Measurements from ENCODE around the gene SPAG9. TPM values are rescaled to one million over a fixed set of nuclear protein-coding genes. Genes with fewer than 3 reads are reported as not detected.
"Not testable (repeated sequence)": the region's sequence is repeated elsewhere in the genome, so short reads cannot be mapped to it uniquely, and the experiment has no call there.

Gene SPAG9
- total and polyA plus RNA-seq, 5 experiments from 2014 or later, result 2.1 to 58.0 (median 3.9) TPM

DNA sequence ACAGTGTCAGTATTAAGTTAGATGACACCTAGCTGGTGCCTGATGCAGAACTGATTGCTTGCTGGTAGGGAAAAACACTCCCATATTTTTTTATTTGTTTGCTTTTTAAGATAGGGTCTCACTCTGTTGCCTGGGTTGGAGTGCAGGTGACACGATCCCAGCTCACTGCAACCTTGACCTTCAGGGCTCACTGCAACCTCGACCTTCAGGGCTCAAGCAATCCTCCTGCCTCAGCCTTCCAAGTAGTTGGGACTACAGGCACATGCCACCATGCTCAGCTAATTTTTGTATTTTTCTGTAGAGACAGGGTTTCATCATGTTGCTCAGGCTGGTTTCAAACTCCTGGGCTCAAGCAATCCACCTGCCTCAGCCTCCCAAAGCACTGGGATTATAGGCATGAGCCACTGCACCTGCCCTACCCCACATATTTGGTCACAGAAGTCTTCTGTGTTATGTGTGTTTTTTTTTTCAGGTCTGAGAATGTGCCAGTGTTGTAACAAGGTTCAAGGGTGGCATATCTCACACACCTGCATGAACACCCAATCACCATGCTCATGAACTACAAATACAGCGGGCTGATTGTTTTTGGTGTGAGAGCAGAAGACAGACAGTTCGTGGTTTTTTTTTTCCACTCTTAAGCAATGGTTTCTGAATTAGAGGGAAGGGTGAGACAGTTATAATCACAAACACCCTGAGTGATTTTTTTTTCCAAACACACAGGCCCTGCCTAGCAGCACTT is 22.8 kb downstream of the SPAG9 start:
- Mint-ChIP-seq H3K4me3 (no peak overlapping the region), H3K9me3 (no peaks in the 10 kb centered on the region), H3K27me3 (no peaks in the 10 kb centered on the region), H3K36me3 (peaks cover 0 to 19% (median 14%) of the 10 kb centered on the region in 3 donors), H3K27ac (no peak overlapping the region), H3K4me1 (peaks cover 10 to 38% (median 31%) of the 10 kb centered on the region in 4 donors)
- POLR2A ChIA-PET, result interaction anchor here (1.2 kb wide), 1 partner anchor 23 kb away, joined by 5 read pairs; the partner anchor contains the start of gene SPAG9
- DNase-seq, result no peak
- no peak for ATAC-seq

- peaks cover 0 to 21% (median 3%) of the 10 kb centered on the region in 3 donors for H3K36me3 Mint-ChIP-seq
- H3K27me3 Mint-ChIP-seq, result no peaks in the 10 kb centered on the region
- POLR2A ChIA-PET, result no interaction called here
- no peaks in the 10 kb centered on the region for H3K9me3 Mint-ChIP-seq
- peak overlapping the region in 1 of 10 donors; percentile 21 for H3K27ac Mint-ChIP-seq
- no peak for ATAC-seq
- peaks cover 12 to 43% (median 23%) of the 10 kb centered on the region in 4 donors for H3K4me1 Mint-ChIP-seq
- H3K4me3 Mint-ChIP-seq, result no peak overlapping the region
- DNase-seq, result no peak
Measured at GRCh38 chr17:51091635-51092034, 29.0 kb downstream of the SPAG9 start.

DNA sequence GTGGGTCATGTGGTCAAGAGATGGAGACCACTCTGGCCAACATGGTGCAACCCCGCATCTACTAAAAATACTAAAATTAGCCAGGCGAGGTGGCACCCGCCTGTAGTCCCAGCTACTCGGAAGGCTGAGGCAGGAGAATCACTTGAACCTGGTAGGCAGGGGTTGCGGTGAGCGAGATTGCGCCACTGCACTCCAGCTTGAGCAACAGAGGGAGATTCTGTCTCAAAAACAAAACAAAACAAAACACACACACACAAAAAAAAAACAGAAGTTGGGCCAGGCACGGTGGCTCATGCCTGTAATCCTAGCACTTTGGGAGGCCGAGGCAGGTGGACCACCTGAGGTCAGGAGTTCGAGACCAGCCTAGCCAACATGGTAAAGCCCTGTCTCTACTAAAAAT is 31.8 kb downstream of the SPAG9 start:
- H3K4me1 Mint-ChIP-seq, result peaks cover 7 to 35% (median 11%) of the 10 kb centered on the region in 4 donors
- H3K36me3 Mint-ChIP-seq, result peaks cover 0 to 16% (median 3%) of the 10 kb centered on the region in 3 donors
- H3K27me3 Mint-ChIP-seq, H3K4me3 Mint-ChIP-seq, H3K9me3 Mint-ChIP-seq, POLR2A ChIA-PET, DNase-seq, ATAC-seq, H3K27ac Mint-ChIP-seq: not testable (repeated sequence)

- H3K9me3 Mint-ChIP-seq, result no peaks in the 10 kb centered on the region
- POLR2A ChIA-PET, result no interaction called here
- no peak overlapping the region for H3K27ac Mint-ChIP-seq
- DNase-seq (no peak), ATAC-seq (no peak)
- H3K4me3 Mint-ChIP-seq, result no peak overlapping the region
- peaks cover 7 to 32% (median 9%) of the 10 kb centered on the region in 4 donors for H3K4me1 Mint-ChIP-seq
- peaks cover 0 to 16% (median 3%) of the 10 kb centered on the region in 3 donors for H3K36me3 Mint-ChIP-seq
- no peaks in the 10 kb centered on the region for H3K27me3 Mint-ChIP-seq
Measured at GRCh38 chr17:51088287-51088686, 32.4 kb downstream of the SPAG9 start.

DNA sequence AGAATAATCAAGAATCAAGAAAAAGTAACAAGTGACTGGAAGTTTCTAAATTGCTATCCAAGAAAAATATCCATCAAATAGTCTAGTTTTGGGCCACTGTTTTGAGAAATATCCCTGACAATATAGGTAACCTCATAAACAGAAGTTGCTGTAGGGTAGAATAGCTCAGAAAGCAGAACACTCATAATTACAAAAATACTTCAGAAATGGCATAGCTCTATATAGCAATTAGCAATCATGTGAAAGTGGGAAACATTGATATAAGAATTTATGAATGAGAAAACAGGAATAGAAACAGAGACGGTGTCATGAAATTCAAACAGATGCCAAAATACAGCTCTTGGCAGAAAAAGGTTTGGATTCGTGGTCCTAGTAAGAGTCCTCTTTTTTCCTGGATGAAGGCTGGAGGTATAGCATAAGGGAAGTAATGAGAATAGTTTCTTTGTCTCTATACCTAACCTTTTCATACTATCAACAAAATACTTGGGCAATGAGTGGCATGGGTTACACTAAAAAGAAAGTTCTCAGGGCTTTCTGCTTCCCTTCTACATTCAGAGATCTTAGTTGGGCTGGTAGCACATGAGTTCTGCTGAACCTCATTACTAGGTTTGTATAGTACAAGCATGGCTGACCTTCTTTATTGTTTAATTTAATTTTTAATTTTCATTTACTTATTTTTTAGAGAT is 33.5 kb downstream of the SPAG9 start:
- no peak overlapping the region for H3K4me3 Mint-ChIP-seq
- no peak overlapping the region for H3K27ac Mint-ChIP-seq

GRCh38 chr17:51085150-51085805 is 35.4 kb downstream of the SPAG9 start:
- ATAC-seq (no peak), DNase-seq (no peak)
- Mint-ChIP-seq H3K9me3 (no peaks in the 10 kb centered on the region), H3K4me1 (peaks cover 0 to 28% (median 14%) of the 10 kb centered on the region in 4 donors), H3K4me3 (no peak overlapping the region), H3K27ac (no peak overlapping the region), H3K27me3 (no peaks in the 10 kb centered on the region), H3K36me3 (peaks cover 0 to 5% (median 1%) of the 10 kb centered on the region in 3 donors)
- POLR2A ChIA-PET, result no interaction called here

More for the DNA sequence above, 33.5 kb downstream of the SPAG9 start:
- POLR2A ChIA-PET, result no interaction called here
- ATAC-seq, result no peak
- peaks cover 7 to 29% (median 11%) of the 10 kb centered on the region in 4 donors for H3K4me1 Mint-ChIP-seq
- no peaks in the 10 kb centered on the region for H3K9me3 Mint-ChIP-seq
- H3K27me3 Mint-ChIP-seq, result no peaks in the 10 kb centered on the region
- DNase-seq, result no peak
- peaks cover 0 to 15% (median 3%) of the 10 kb centered on the region in 3 donors for H3K36me3 Mint-ChIP-seq

GRCh38 chr17:51083981-51084380 is 36.7 kb downstream of the SPAG9 start:
- POLR2A ChIA-PET, result no interaction called here
- Mint-ChIP-seq H3K9me3 (no peaks in the 10 kb centered on the region), H3K27me3 (no peaks in the 10 kb centered on the region), H3K4me3 (no peak overlapping the region), H3K4me1 (peaks cover 0 to 28% (median 12%) of the 10 kb centered on the region in 4 donors), H3K27ac (peak overlapping the region in 1 of 10 donors; percentile 7), H3K36me3 (peaks cover 0 to 12% (median 0%) of the 10 kb centered on the region in 3 donors)
- no peak for DNase-seq
- ATAC-seq, result no peak

DNA sequence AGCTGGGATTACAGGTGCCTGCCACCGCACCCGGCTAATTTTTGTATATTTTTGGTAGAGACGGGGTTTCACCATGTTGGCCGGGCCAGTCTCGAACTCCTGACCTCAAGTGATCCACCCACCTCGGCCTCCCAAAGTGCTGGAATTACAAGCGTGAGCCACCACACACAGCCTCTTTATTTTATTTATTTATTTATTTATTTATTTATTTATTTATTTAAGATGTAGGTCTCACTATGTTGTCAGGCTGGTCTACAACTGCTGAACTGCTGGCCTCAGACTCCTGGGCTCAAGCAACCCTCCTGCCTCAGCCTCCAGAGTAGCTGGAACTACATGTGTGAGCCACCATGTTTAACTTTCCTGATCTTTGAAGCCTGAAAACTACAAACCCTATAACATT is 37.3 kb downstream of the SPAG9 start:
- POLR2A ChIA-PET, result interaction anchor here (0.9 kb wide), 1 partner anchor 26 kb away, joined by 3 read pairs; no protein-coding TSS in a partner anchor
- H3K4me3 Mint-ChIP-seq, DNase-seq, ATAC-seq, H3K9me3 Mint-ChIP-seq, H3K27me3 Mint-ChIP-seq, H3K27ac Mint-ChIP-seq: not testable (repeated sequence)
- peaks cover 0 to 27% (median 12%) of the 10 kb centered on the region in 4 donors for H3K4me1 Mint-ChIP-seq
- peaks cover 0 to 16% (median 2%) of the 10 kb centered on the region in 3 donors for H3K36me3 Mint-ChIP-seq

- ATAC-seq, result no peak
- Mint-ChIP-seq H3K27me3 (no peaks in the 10 kb centered on the region), H3K9me3 (no peaks in the 10 kb centered on the region), H3K27ac (no peak overlapping the region), H3K36me3 (peaks cover 5 to 49% (median 9%) of the 10 kb centered on the region in 3 donors), H3K4me3 (no peak overlapping the region), H3K4me1 (peaks cover 0 to 14% (median 9%) of the 10 kb centered on the region in 4 donors)
- no peak for DNase-seq
- POLR2A ChIA-PET, result no interaction called here
Measured at GRCh38 chr17:51079049-51079448, 41.6 kb downstream of the SPAG9 start.

GRCh38 chr17:51078009-51078592 is 42.6 kb downstream of the SPAG9 start:
- Mint-ChIP-seq H3K27me3 (no peaks in the 10 kb centered on the region), H3K4me3 (no peak overlapping the region), H3K4me1 (peaks cover 0 to 11% (median 9%) of the 10 kb centered on the region in 4 donors), H3K36me3 (peaks cover 5 to 53% (median 9%) of the 10 kb centered on the region in 3 donors), H3K27ac (no peak overlapping the region), H3K9me3 (no peaks in the 10 kb centered on the region)
- no peak for DNase-seq
- POLR2A ChIA-PET, result no interaction called here
- no peak for ATAC-seq

DNA sequence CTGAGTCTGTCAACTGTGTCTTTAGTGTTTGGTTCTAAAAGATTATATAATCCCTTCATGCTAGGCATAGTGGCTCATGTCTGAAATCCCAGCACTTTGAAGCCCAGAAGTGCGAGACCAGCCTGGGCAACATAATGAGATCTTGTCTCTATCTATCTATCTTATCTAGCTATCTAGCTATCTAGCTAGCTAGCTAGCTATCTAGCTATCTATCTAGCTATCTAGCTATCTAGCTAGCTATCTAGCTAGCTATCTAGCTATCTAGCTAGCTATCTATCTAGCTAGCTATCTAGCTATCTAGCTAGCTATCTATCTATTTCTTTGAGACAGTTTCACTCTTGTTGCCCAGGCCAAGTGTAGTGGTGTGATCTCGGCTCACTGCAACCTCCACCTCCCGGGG is 43.8 kb downstream of the SPAG9 start:
- Mint-ChIP-seq H3K9me3 (no peaks in the 10 kb centered on the region), H3K4me3 (no peak overlapping the region), H3K27me3 (no peaks in the 10 kb centered on the region), H3K27ac (no peak overlapping the region), H3K4me1 (peaks cover 0 to 9% (median 6%) of the 10 kb centered on the region in 4 donors), H3K36me3 (peaks cover 5 to 59% (median 11%) of the 10 kb centered on the region in 3 donors)
- ATAC-seq (no peak), DNase-seq (no peak)
- POLR2A ChIA-PET, result no interaction called here

- Mint-ChIP-seq H3K27me3 (no peaks in the 10 kb centered on the region), H3K4me1 (peaks cover 8 to 36% (median 21%) of the 10 kb centered on the region in 4 donors), H3K4me3 (no peak overlapping the region), H3K27ac (no peak overlapping the region), H3K9me3 (no peaks in the 10 kb centered on the region), H3K36me3 (peaks cover 0 to 35% (median 9%) of the 10 kb centered on the region in 3 donors)
- ATAC-seq, result no peak
- POLR2A ChIA-PET, result no interaction called here
- no peak for DNase-seq
Measured at GRCh38 chr17:51071556-51071955, 49.1 kb downstream of the SPAG9 start.

All from naive thymus-derived CD8-positive, alpha-beta T cell (primary cell).